Stimulated activated CD8-positive, alpha-beta memory T cell treated with anti-CD3 and anti-CD28 coated beads, Interleukin-7, amount 100 ng/mL, for 48 hours (primary cell): ENCODE results near the gene MXRA8.

ENCODE experiments used
- DNase-seq, 2 donors: peaks; one replicate each; pipeline ENCODE4 v3.0.0-alpha.2; 2020; ENCODE audit warnings: low read depth in 1 of 2; ENCODE audit errors: extremely low read depth in 1 of 2

MXRA8 gene

GRCh38 chr1:1352786-1353388 lies 5.5 kb downstream of the MXRA8 start:
- no peak for DNase-seq

- no peak for DNase-seq
Observed at GRCh38 chr1:1351511-1352427, 6.6 kb downstream of the MXRA8 start.

- DNase-seq = peak in 1 of 2 donors; percentile 34
Observed at GRCh38 chr1:1349256-1350012, 8.9 kb downstream of the MXRA8 start, which contains the start of gene DVL1. Gene DVL1, minus strand, starts transcription at chr1:1349418. Its CDS starts 353 bp downstream, at chr1:1349065.

DNA sequence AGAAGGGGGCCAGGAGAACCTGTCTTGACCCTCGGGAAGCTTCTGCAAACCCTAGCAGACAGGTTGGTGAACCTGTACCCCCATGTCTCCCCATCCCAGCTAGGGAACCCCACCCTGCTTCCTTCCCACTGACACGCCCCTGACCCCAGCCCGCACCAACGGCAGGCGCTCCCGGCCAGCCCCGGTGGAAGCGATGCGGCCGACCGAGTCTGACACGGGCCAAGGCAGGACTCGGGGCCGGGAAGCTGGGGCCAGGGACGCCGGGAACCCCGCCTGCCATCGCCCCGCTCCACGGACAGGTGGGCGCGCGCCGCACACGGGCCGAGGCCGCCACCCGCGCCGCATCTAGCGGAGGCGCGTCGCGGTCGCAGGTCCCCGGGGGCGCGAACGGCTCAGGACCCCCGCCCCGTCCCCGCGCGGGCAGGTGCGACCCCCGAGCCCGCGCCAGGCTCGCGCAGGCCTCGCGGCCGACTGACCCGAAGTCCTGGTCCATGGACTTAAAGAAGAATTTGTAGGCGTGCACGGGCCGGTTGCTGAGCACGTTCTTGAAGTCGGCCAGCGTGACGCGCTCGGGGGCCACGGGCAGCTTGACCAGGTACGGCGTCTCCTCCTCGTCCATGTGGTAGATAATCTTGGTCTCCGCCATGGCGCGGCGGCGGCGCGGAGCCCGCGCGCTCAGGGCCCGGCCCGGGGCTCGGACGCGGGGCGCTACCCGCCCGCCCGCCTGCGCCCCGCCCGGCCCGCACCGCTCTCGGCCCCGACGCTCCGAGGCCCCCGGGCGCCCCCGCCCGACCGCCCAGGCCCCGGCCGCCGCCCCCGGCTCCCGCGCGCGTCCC lies 9.7 kb downstream of the MXRA8 start:
- no peak for DNase-seq

- no peak for DNase-seq
Observed at GRCh38 chr1:1347663-1348419, 10.5 kb downstream of the MXRA8 start.

- DNase-seq = no peak
Observed at GRCh38 chr1:1347026-1347595, 11.2 kb downstream of the MXRA8 start.

DNA sequence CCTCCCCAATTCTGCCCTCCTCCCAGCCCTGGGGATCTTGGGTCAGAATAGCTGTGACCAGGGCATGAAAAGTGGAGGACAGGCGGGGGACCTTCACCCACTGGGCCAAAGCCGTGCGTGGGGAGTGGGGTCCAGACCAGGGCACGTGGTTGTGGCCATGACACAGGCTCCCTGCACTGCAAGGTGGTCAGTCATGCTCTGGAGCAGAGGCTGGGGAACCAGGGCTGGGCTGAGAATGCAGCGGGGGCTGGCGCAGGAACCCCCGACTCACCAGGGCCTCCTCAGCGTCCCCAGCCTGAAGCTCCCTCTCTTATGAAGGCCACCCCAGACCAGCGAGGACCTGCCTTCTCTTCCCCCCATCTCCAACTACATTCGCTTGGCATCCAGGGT lies 11.9 kb downstream of the MXRA8 start:
- no peak for DNase-seq

DNA sequence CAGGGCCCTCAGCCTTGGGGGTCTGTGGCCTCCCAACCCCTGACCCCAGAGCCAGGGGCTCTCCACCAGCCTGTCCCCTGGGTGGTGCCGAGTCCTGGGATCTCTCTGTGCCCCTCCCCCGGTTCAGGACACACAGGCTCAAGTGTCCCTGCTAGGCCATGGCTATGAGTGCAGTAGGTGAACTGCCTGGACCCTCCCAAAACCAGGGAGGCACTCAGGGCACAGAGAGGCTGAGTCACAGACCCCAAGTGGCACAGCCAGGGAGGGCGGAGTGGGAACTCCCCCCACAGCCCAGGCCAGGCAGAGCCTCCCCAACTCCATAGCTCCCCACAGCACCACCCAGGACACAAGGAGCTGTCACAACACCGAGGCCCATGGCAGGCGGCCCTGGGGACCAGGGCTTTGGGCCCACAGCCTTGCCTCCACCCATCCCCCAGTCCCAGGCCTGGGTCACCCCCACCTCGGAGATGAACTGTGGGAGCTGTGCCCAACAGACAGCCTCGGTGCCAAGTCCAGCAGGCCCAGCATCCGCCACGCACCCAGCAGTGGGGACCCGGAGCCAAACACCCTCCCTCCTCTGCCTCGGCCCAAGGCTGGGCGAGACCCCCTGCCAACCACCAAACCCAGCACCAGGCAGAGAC lies 12.4 kb downstream of the MXRA8 start:
- no peak for DNase-seq

DNA sequence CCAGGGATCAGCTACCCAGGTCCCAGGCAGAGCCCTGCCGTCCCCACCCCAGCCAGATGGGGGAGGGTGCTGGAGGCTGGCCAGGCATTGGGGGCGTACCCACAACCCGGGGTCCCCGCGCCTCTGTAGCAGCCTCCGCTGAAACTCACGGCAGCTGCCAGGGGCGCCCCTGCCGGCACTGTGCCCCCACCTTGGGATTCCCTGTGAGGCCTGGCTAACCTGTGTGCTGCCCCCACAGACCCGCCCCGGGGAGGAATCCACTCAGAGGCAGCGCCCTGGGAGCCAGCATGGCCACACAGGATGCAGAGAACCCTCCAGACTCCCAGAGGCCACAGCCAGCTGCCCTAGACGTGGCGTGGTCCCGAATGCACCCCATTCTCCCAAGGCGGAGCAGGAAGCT lies 13.0 kb downstream of the MXRA8 start:
- DNase-seq = no peak

DNA sequence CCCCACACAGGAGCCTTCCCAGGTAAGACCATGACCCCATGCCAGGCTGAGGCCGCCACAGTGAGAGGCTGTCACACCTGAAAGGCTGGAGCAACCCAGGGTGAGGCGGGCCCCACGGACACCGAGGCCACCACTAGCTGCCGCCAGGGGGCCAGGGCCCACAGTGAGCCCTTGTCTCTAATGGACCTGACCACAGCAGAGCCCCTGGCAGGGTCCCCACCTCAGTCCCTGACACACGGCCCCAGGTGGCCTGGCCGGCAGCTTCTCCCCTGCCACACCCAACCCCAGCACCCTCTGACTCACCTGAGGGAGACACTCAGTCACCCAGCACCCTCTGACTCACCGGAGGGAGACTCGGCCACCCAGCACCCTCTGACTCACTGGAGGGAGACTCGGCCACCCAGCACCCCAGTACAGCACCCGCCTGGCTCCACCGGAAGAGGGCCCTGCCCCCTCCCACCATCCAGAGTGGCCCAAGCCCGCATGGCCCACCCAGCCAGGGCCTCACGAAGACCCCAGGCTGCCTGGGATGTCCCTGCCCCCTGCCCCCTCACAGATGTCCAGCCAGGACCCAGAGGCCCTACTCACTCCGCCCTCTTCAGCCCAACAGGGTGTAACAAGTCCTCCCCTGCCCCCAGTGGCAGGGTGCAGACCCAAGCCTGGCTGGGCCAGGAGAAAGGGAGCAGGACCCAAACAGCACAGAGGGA lies 13.5 kb downstream of the MXRA8 start:
- DNase-seq = peak in 1 of 2 donors; percentile 58

GRCh38 chr1:1343811-1344421 lies 14.4 kb downstream of the MXRA8 start:
- DNase-seq = no peak

DNA sequence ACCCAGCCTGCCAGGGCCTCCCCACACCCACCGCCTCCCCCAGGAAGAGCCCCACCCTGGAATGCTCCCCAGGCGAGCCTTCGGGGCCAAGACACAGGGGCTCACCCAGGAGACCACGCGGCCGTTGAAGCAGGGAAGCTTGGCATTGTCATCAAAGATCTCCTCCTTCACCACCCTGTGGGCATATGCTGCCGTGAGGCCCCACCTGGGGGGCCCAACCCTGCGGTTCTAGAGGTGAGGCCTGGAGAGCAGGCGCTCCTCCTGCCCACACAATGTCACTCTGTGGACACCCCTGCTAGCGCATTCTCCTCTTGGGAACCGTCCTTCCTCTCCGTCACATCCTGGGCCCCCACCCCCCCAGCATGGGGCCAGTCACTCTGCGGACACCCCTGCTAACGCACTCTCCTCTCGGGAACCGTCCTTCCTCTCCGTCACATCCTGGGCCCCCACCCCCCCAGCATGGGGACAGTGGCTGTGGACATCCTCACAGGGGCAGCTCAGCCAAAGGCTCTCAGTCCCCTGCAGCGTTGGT lies 15.7 kb downstream of the MXRA8 start:
- no peak for DNase-seq

- DNase-seq = no peak
Observed at GRCh38 chr1:1342061-1342562, 16.2 kb downstream of the MXRA8 start.

GRCh38 chr1:1341549-1342021 lies 16.8 kb downstream of the MXRA8 start:
- no peak for DNase-seq

DNA sequence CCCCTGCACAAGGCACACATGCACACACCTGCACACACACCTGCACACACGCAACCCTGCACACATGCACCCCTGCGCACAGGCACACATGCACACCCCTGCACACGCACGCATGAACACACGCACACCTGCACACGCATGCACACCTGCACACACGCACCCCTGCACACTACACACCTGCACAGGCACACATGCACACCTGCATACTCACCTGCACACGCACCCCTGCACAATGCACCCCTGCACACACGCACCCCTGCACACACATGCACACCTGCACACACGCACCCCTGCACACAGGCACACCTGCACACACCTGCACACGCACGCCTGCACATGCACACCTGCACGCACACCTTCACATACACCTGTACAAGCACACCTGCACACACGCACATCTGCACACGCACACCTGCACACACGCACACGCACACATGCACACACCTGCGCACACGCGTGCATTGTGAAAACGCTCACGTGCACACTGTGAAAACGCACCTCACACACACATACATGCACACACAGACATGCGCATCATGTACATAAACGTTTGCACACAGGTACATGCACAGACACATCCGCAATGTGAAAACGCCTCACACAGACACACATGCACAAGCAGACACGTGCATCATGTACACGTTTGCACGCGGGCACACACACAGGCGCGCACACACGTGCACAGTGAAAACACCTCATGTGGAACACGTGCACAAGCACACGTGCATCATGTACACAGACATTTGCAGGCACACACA lies 17.4 kb downstream of the MXRA8 start:
- no peak for DNase-seq

DNA sequence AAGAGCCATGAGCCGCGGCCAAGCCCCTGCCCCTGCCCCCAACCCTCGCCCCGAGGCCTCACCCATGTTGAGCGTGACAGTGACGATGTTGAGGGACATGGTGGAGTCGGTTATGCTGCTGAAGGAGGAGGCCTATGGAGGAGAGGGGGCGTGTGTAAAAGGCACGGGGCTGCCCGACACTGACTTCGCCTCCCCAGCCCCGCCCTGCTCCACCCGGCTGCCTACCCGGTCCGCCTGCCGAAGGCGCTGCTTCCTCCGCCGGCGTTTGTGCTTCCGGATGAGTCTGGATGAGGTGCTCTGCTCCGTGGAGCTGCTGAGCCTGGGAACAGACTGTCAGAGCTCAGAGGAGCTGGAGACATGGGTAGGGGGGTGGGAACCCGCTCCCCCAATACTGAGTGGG lies 18.2 kb downstream of the MXRA8 start:
- no peak for DNase-seq

- DNase-seq = no peak
Observed at GRCh38 chr1:1338278-1338677, 20.1 kb downstream of the MXRA8 start.
